GM19240 (cell line): ENCODE results near the gene ASCL1.

Source experiments
- DNase-seq: peaks from one replicate; pipeline ENCODE4 v3.0.0; 2011; ENCODE audit warnings: low spot score; ENCODE audit not compliant: insufficient read length

ASCL1 gene

DNA sequence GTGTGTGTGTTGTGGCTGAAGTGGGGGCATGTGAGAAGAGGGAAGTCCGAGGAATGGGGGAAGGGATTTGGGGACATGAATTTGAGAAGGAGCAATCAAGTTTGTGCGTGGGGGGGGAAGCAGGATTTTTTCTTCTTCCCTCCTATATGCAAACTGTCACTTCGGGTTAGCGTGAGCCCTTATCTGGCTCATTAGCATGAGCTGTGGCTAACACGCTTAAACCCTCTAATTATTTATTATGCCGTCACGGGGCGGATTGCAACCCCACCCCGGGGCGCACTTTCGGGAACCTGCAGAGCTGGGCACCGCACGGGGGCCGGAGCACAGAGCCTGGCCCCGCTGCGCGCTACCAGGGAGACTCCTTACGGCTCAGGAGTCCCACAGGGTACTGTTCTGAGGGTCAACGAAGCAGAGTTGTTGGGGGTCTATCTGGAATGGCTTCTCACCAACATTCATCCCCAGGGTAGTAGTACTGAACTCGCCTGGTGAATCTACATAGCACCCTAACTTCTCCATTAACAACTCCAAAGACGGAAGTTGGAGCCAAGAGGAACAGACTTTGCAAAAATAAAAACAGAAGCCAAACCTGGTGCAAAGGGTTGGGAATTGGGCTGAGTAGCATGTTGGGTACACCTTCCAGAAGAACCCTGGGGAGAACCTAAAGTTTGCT lies 6.4 kb upstream of the ASCL1 start:
- no peak for DNase-seq

DNA sequence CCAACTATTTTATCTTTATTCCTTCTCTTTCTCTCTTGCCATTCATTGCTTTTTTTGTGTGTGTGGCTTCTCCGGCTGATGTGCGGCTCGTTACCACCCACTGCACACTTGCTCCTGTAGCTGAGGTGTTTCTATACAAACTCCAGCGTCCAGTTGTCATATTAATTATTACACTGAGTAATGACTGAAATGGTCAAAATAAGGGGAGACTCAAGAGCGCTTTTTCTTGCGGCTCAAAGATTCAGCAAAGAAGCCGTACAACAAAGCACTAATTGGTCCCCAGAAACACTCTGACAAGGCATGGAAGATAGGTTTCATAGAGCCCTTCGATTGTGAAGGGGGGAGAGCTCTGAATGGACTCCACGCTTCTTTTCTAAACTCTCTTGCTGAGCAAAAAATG lies 5.6 kb upstream of the ASCL1 start:
- DNase-seq: no peak

DNA sequence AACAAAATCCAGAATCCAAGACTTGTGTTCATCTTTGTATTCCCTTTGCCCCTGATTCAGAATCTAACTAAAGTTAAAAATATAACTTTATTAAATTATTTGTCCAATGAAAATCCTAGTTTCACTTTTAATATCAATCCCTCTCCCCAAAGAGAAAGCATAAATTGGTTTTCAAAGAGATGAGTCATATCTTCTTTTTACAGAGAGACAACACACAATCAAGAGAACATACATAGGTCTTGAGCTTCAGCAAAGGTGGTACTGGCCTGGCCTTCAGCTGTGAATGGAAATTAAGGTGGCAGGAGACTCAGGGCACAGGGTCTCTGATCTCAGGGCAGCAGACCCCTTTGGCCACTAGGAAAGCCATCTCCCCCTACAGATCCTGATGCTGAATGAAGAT lies 4.3 kb upstream of the ASCL1 start:
- no peak for DNase-seq

DNA sequence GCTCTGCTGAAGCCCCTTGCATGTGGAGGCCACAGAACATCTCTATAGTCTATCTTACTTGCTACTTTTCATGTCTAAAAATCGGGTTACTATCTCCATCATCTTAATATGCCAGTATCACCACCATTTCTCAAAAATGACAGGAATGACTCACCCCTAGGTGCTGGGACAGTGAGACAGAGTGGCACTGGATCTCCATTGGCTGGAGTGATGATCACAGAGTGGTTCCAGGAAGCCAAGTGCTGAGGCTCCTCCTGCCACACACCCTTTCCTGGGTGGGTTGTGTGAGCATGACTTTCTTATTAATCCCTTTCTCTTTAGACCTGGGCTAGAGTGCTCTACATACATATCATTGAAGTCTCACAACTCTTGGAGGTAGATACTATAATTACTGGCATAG lies 3.3 kb upstream of the ASCL1 start:
- no peak for DNase-seq

DNA sequence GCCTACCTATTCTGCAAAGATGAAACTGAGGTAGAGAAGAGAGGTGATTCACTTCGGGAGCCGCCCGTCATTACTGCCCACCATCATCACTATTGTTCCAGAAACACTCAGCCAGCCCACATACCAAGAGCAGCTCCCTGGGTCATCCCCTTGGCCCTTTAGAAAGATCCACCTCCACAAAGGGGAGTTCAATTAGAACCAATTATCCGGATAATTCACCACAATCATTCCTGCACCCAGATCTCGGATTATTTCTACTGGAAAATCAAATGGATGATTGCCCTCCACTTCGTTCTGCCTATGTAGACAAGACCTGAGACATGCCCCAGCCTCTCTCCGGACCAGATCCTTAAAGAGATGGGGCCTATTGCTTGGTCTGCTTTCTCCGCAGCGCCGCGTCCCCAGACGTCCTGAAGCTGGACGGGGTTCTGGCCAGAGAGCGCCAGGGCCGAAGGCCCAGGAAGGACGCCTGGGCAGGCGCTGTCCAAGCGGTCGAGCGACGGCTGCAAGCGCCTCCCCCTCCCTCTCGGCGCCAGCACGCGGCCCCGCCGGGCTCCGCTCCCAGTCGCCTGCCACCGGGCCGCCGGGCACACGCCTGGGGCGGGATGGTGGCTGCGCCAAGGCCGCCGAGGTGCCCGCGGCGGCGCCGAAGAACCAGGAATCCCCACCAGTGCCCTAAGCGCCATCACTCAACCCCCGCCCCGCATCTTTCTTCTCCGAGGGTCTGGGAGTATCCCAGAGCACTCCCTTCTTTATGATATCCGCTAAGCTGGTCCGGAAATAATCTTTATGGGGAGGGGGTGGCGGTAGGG lies 1.3 kb upstream of the ASCL1 start:
- no peak for DNase-seq

DNA sequence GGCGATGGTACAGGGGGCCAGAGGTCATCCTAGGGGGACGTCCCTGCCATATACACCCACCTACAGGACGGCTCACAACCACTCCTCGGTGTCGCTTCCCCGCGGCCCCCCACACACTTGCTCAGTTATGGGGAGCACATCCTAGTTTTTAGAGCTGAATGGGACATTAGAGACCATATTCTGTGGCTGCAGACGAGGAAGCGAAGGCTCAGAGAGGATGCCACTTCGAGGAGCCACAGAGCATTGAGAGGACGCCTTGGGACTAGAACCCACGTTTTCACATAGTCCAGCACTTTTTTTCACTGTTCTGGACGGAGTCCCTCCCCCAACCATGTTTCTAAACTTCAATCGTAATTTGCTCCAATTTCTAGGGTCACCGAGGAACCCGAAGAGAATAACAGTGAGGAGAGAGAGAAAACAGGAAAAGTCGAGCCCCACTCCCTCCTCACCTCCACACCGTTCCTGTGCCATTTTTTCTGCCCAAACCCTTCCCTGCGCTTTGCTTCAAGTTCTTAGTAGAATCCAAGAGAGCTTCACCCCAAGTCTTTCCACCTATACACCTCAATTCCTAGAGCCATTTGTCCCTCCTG lies 641 bp upstream of the ASCL1 start:
- no peak for DNase-seq

DNA sequence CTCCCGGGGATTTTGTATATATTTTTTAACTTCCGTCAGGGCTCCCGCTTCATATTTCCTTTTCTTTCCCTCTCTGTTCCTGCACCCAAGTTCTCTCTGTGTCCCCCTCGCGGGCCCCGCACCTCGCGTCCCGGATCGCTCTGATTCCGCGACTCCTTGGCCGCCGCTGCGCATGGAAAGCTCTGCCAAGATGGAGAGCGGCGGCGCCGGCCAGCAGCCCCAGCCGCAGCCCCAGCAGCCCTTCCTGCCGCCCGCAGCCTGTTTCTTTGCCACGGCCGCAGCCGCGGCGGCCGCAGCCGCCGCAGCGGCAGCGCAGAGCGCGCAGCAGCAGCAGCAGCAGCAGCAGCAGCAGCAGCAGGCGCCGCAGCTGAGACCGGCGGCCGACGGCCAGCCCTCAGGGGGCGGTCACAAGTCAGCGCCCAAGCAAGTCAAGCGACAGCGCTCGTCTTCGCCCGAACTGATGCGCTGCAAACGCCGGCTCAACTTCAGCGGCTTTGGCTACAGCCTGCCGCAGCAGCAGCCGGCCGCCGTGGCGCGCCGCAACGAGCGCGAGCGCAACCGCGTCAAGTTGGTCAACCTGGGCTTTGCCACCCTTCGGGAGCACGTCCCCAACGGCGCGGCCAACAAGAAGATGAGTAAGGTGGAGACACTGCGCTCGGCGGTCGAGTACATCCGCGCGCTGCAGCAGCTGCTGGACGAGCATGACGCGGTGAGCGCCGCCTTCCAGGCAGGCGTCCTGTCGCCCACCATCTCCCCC lies 777 bp downstream of the ASCL1 start:
- DNase-seq: no peak

DNA sequence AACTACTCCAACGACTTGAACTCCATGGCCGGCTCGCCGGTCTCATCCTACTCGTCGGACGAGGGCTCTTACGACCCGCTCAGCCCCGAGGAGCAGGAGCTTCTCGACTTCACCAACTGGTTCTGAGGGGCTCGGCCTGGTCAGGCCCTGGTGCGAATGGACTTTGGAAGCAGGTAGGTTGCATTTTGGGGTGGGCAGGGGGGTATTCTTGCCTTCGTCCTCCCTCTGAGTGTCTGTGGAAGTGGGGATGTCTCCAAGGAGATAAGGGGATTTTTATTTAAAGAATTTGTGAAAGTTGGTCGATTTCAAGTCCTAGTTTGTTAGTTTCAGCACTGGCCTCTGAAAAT lies 1.3 kb downstream of the ASCL1 start:
- DNase-seq: no peak

DNA sequence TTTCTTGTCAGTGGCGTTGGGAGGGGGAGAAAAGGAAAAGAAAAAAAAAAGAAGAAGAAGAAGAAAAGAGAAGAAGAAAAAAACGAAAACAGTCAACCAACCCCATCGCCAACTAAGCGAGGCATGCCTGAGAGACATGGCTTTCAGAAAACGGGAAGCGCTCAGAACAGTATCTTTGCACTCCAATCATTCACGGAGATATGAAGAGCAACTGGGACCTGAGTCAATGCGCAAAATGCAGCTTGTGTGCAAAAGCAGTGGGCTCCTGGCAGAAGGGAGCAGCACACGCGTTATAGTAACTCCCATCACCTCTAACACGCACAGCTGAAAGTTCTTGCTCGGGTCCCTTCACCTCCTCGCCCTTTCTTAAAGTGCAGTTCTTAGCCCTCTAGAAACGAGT lies 1.9 kb downstream of the ASCL1 start:
- no peak for DNase-seq

DNA sequence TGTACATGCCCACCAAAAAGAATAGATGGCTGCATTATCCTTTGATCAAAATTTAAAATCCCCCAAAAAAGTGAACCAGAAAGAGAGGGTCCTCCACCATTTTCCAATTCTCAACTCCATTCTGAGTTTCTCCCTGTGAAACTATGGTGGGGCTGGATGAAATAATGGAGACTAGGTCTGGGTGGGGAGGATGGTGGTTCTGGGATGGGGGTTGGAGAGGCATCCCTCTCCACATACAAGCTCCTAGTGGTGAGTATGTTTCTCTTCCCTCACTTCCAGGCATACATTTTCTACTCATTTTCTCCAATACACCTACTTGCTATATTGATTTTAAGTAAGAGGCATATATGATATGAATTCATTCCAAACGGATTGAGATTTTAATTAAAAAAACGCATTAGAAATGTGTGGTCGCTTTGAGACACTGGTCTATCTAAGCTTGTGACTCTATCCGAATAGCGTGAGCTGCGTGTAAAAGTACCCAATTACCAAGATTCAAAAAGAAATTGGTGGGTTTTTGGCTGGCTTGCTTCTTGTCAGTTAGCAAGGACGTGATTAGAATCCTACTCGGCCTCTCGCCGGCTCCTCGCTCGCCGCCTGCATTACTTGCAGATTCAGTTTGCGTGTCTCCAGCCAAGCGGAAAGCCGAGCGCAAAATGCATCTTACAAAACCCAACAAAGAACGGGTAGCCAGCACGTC lies 3.4 kb downstream of the ASCL1 start:
- no peak for DNase-seq

DNA sequence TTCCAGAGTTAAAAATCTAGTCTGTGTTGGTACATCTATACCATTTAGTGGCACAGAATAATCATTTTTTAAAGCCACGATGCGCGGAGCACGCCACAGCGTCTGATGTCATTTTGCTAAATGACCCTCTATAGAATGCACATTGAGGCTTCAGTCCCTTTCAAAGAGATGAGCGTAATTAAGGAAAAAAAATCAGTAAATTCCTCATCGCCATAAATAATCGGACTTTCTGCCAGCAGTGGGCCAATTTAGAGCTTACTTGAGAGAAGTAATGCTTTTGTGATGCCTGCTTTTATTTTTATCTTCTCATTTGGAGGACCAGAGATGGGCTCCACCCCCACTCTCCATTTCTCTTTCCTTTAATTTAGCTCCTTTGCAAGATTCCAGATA lies 4.0 kb downstream of the ASCL1 start:
- no peak for DNase-seq

DNA sequence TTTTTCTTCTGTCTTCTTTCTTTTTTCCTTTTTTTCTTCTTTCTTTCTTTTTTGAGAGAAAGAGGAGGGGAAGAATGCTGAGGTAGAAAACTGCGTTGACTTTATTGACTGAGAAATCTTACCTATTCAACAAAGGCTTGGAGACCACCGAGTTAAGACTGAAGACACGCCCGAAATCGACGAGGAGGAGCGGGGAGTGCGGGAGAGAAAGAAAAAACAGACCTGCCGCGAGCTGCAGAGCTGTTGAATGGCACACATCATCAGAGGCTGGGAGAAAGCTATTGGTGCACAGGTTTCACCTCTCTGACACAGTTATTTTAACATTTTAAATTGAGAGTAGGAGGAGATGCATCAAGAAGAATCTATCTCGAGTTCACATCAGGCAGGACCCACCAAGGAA lies 5.1 kb downstream of the ASCL1 start:
- DNase-seq: no peak

DNA sequence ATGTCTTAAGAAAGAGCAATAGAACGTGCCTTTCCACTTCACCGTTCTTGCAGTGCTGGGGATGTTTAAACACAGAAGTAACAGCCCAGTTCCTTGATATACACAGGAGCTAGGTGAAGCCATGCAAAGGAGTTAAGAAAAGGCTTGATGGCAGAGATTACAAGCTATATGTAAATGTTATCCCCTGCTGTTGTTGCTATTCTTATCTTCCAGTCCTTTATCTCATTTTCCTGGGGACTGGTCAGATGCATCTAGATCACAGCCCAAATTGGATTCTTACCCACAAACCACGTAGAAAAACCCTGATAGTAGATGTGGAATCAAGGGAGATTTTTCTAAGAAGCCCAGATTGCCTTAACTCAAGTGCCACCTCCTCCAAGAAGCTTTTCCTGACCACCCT lies 5.5 kb downstream of the ASCL1 start:
- no peak for DNase-seq

DNA sequence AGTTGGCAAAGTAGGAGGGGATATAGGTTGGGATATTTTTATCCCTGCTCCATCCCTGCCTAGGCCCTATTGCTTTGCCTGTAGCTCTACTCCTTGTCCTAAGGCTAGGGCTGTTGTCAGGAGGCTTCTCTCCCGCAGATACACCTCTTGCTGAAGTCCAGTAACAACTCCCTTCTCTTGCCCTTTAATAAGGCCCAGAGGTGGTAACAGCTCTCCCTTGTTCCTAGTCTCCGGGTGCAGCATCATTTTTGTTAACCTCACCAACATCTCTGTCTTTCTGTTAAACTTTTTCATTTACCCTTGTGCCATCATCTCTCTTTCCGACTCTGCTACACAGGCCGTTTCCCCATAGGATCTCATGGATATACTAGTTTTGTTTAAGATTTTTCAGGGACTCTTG lies 6.3 kb downstream of the ASCL1 start:
- DNase-seq: no peak

DNA sequence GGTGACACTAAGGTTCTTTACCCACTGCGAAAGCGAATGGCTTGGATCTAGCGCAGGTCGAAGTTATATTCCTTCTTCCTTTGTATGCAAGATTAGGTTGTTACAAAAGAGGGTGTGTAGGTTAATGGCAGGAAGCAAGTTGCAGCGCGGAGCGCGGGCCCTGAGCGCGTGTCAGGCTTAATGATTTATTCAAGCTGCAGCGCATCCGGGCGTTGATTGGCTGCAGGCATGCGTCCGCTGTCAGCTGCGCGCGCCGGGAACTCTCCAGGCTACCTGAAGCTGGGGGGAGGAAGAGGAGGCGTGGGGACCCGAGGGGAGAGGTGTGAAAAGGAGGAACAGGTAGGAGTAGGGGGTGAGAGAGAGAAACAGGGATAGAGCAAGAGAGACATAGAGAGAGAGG lies 7.4 kb downstream of the ASCL1 start:
- no peak for DNase-seq

DNA sequence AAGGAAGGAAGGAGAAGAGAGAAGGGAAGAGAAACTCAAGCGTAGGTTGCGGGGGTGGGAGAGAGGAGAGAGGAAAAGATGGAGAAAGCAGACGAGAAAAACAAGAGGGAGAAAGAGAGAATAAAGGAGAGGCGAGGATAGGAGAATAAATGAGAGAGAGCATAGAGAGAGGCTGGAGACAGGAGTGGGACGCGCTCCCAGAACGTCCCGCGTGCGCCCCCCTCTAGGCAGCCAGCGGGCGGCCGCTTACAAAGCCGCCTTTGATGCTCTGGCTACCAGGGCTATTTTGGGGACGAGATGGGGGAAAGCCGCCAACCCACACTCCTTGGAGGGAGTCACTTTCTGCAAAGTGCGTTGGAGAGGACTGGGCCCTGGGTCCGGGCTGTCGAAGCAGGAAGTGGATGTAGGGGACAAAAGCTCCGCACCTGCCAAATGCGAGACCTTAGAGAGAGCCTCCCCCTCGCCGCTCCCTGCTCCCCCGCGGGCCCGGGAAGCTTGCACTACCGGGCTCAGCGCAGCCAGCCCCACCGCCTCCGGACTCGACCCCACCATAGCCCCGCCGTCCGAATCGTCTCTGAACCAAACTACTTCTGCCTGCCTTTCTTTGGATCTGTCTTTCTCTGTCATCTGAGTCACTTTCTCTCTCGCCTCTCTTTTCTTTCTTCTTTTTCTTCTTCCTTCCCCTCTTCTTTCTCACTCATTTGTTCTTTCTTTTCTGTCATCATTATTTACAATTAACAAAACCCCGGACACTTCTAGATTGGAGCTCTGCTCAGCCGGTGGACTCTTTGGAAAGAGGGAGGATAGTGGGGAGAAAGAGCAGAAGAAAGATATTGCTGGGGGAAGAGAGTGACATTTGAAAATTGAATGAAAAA lies 8.0 kb downstream of the ASCL1 start:
- no peak for DNase-seq

DNA sequence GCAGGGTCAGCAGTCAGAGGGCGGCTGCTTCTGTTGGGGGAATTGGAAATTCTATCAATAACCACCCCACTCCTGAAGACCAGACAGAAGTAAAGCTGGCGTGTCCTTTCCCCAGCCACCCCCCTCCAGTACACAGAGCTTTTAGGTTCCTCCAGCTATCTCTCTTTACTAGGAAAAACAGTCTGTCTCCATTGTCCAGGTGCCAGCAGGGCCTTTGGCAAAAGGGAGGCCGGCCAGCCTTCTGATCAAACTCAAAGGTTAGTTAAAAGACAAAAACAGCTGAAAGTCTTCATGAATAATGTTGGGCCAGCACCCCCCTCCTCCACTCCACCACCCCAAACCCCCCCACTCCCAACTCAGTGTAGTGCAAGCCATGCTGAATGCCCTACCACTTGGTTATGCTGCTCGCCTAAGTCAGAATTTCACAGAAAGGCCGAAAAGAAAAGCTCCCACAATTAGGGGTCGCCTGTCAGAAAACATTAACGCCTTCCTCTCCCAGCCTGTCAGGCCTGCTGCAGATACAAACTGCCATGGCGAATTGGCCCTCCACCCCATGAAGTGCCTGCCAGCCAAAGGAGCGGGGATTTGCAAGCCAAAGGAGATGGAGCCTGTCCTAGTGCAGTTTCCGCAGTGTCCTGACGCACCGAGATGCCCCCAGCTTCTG lies 8.9 kb downstream of the ASCL1 start:
- DNase-seq: no peak

DNA sequence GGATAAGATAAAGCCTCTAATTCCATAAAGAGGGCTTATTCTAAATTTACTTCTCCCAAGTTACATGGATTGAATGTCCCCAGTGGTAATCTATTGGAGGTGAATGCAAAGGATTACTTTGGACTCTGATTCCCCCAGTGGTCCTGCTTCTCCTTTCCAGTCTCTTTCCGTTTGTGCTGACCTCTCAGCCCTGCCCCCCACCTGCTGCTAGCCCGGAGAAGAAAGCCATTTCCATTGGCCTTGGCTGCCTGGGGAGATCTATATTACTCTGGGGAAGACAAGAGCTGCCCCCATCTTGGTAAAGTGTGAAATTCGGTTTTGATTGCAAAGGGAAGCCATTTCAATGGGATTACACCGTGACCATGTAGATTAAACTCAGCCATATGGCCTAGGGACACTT lies 13.3 kb downstream of the ASCL1 start:
- DNase-seq: no peak

DNA sequence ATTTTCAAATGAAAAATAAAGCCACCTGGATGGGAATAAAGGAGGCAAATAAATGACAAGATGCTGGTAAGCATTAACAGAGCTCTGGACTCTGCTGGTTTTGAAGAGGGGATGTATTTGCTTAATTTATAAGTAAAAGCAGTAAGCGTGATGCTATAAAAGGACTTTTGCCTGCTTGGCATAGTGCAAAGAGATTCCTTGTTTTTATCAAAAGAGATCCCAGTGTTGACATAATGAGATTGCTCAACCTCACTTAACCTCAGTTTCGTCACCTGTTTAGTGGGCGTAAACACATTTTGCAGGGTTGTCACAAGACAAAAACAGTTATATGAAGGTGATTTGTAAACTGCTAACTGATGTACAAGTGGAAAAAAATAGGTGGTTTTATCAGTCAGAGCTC lies 13.8 kb downstream of the ASCL1 start:
- no peak for DNase-seq

DNA sequence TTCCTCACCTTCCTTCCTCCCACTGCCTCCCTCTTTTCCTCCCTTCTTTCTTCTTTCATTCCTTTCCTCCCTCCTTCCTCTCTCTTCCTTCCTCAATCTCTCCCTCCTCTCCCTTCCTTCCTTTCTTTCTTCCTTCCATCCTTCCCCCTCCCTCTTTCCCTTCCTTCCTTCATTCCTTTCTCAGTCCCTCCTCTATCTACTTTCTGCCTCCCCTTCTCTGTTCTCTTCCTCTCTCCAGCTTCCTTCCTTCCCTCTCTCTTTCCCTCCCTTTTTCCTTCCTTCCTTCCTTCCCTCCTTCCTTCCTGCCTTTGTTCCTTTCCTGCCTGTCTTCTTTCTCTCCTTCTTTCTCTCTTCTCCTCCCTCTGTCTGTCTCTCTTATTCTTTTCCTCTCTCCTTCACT lies 16.1 kb downstream of the ASCL1 start:
- DNase-seq: no peak
